H1 (cell line): ENCODE data around the gene LHCGR. TPM values are rescaled to one million over a fixed set of nuclear protein-coding genes. Genes with fewer than 3 reads are reported as not detected.

Experiments
- KDM1A ChIP-seq: fragments of 200-600, 300-600 bp; sonication (generic); IDR thresholded peaks from 2 replicates; pipeline ENCODE4 v1.7.1; 2016; ENCODE audit warnings: mild to moderate bottlenecking, low read length, borderline replicate concordance
- KDM5A ChIP-seq: fragments of 200-600 bp; IDR thresholded peaks from 2 replicates; pipeline ENCODE4 v1.7.1; 2012; ENCODE audit warnings: mild to moderate bottlenecking, low read length, inconsistent platforms, mixed read lengths
- POLR2AphosphoS5 ChIP-seq: IDR thresholded peaks from 2 replicates; pipeline ENCODE4 v1.6.1; 2011; ENCODE audit warnings: low read depth, low read length
- polyA plus RNA-seq, 7 experiments: library from polyadenylated mRNA; depleted of rRNA in 3 of 7; stranded (reverse) in 5 of 7; unstranded in 2 of 7; fragments of >200 nt in 5 of 7; fragments of 200-250 nt in 2 of 7; gene quantifications; 1 replicate in 5 of 7; 2 replicates in 1 of 7; 4 replicates in 1 of 7; pipeline versions ENCODE4 v1.2.1 to v1.2.3, GENCODE V29; 2011 to 2013; ENCODE audit warnings: missing spikeins in 2 of 7, mixed read lengths in 2 of 7
- total RNA-seq: library from RNA; stranded (reverse); fragmentation: NEBNext Ultra II Directional; extraction: Animal tissue kit (Norgen Biotek cat#: 25700); gene quantifications from 2 replicates; pipeline ENCODE4 v1.2.1, GENCODE V29; 2021
- TF ChIP-seq, protein P1 (sequence below), 3 experiments: IDR thresholded peaks; 1 replicate in 2 of 3; 2 replicates in 1 of 3; pipeline versions ENCODE4 v1.5.1 to v1.6.1; 2011; ENCODE audit warnings: low read length in 3 of 3, mild to moderate bottlenecking in 3 of 3, inconsistent platforms in 2 of 3, low read depth in 1 of 3, moderate library complexity in 1 of 3; ENCODE audit not compliant: insufficient read depth in 1 of 3; ENCODE audit errors: control extremely low read depth in 1 of 3

Gene LHCGR
- total and polyA plus RNA-seq, 2 of the 8 experiments (the other 6 are each of a cell fraction or from before 2014, with no cell fraction given), result 0.30 to 0.73 TPM

DNA sequence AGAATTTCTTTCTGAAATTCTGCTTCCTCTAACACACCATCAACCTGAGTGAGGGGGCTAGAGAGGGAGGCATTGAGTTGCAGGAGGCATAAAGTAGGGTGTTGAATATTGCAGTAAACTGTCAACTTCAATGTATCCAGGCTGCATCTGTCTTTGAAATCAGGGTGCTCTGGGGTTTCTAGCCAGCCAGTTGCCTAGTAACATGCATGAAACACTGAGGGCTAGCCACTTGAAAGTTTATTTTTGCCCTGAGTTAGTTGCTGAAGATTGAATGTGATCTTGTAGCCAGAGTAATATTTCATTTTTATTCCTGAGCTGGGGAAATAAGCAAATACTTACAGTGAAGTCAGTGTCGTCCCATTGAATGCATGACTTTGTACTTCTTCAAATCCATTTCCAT is 41.9 kb downstream of the LHCGR start (continued):
- TF ChIP-seq, protein P1, sequence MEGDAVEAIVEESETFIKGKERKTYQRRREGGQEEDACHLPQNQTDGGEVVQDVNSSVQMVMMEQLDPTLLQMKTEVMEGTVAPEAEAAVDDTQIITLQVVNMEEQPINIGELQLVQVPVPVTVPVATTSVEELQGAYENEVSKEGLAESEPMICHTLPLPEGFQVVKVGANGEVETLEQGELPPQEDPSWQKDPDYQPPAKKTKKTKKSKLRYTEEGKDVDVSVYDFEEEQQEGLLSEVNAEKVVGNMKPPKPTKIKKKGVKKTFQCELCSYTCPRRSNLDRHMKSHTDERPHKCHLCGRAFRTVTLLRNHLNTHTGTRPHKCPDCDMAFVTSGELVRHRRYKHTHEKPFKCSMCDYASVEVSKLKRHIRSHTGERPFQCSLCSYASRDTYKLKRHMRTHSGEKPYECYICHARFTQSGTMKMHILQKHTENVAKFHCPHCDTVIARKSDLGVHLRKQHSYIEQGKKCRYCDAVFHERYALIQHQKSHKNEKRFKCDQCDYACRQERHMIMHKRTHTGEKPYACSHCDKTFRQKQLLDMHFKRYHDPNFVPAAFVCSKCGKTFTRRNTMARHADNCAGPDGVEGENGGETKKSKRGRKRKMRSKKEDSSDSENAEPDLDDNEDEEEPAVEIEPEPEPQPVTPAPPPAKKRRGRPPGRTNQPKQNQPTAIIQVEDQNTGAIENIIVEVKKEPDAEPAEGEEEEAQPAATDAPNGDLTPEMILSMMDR (IDR thresholded peaks at IDR 0.05; ENCODE audit: control extremely low read depth in 1 of 3, insufficient read depth in 1 of 3, low read depth in 1 of 3, low read length in 3 of 3), result no peak
- TF ChIP-seq KDM1A (no peak), KDM5A (no peak), POLR2AphosphoS5 (no peak)
